HCT116 (cell line): ENCODE results near the gene CAGE1. TPM values are rescaled to one million over a fixed set of nuclear protein-coding genes. Genes with fewer than 3 reads are reported as not detected.

Experiments
- ATAC-seq: fragments of 200-7000 bp; cut with Tn5 transposase; 2 replicates; pipeline ENCODE4 v1.9.1; 2020; ENCODE audit warnings: mild to moderate bottlenecking, moderate library complexity
- Bru-seq: library from RNA; stranded (reverse); fragments of 400-500 nt; gene quantifications from one replicate; lab custom pipeline; 2021; lab: Mats Ljungman, UMichigan
- BruChase-seq, 2 experiments: library from RNA; stranded (reverse); fragments of 400-500 nt; gene quantifications; one replicate each; lab custom pipeline; 2021; lab: Mats Ljungman, UMichigan
- BruUV-seq: library from RNA; stranded (reverse); fragments of 400-500 nt; replicated peaks from 2 replicates; lab custom pipeline; 2021; lab: Mats Ljungman, UMichigan
- CTCF ChIA-PET: fragments of 300-600 bp; sonication (Branson Sonifier 250); formaldehyde crosslinking; loops from one replicate; lab custom pipeline; 2021; ENCODE audit warnings: antibody characterized with exemption; lab: Charles Lee
- POLR2A ChIA-PET: fragments of 300-600, 350-600 bp; sonication (Branson Sonifier 250); formaldehyde crosslinking; loops from one replicate; lab custom pipeline; 2021; ENCODE audit warnings: antibody characterized with exemption; lab: Charles Lee
- RAD21 ChIA-PET, 2 experiments: fragments of 300-600 bp; sonication (Branson Sonifier 250); formaldehyde crosslinking; loops; one replicate each; lab custom pipeline; 2023; ENCODE audit warnings: low total read pairs in 2 of 2; ENCODE audit not compliant: uncharacterized antibody in 2 of 2, unreplicated experiment in 2 of 2, low non-redundant PET in 1 of 2; lab: Charles Lee
- DNase-seq: peaks from one replicate; pipeline ENCODE4 v3.0.0-alpha.2; 2010; ENCODE audit warnings: low read depth, low spot score
- H2AFZ ChIP-seq: fragments of 200-600 bp; shearing (Covaris generic), sonication (generic); 2 replicates; pipeline ENCODE4 v1.6.1; 2017; ENCODE audit warnings: low read depth, mixed run types, mixed read lengths, antibody characterized with exemption, low read length; ENCODE audit not compliant: poor library complexity, severe bottlenecking
- H3K27ac ChIP-seq: 2 replicates; pipeline ENCODE4 v1.5.1; 2012; ENCODE audit warnings: low read depth, low read length
- H3K27me3 ChIP-seq: fragments of 200-600 bp; sonication (generic); 2 replicates; pipeline ENCODE4 v1.6.1; 2016; ENCODE audit warnings: mixed run types, low read length, mixed read lengths; ENCODE audit not compliant: insufficient read depth
- H3K36me3 ChIP-seq, 2 experiments: fragments of 200-500 bp in 1 of 2; fragments of 200-600 bp in 1 of 2; sonication (Bioruptor generic) in 1 of 2; sonication (generic) in 1 of 2; 2 replicates each; pipeline versions ENCODE4 v1.5.1 to v1.6.1; 2014 to 2016; ENCODE audit warnings: low read length in 2 of 2, inconsistent platforms in 1 of 2, mixed read lengths in 1 of 2, mixed run types in 1 of 2; ENCODE audit not compliant: insufficient read depth in 2 of 2, control insufficient read depth in 1 of 2
- H3K4me1 ChIP-seq, 2 experiments: fragments of 200-600 bp in 1 of 2; sonication (generic) in 1 of 2; 2 replicates each; pipeline versions ENCODE4 v1.5.1 to v1.6.1; 2012 to 2017; ENCODE audit warnings: low read length in 2 of 2, inconsistent platforms in 1 of 2, mild to moderate bottlenecking in 1 of 2, mixed read lengths in 1 of 2, mixed run types in 1 of 2, moderate library complexity in 1 of 2; ENCODE audit not compliant: insufficient read depth in 2 of 2, control insufficient read depth in 1 of 2
- H3K4me2 ChIP-seq: fragments of 200-600 bp; sonication (generic); 2 replicates; pipeline ENCODE4 v1.6.1; 2017; ENCODE audit warnings: mixed run types, low read length, mixed read lengths
- H3K4me3 ChIP-seq, 2 experiments: fragments of 200-600 bp in 1 of 2; sonication (generic) in 1 of 2; replicated peaks in 1 of 2; 2 replicates each; pipeline ENCODE4 v1.5.1; 2011 to 2016; ENCODE audit warnings: low read length in 2 of 2, control low read depth in 1 of 2, low read depth in 1 of 2, mild to moderate bottlenecking in 1 of 2, mixed read lengths in 1 of 2, mixed run types in 1 of 2
- H3K79me2 ChIP-seq: fragments of 200-600 bp; sonication (generic); 2 replicates; pipeline ENCODE4 v1.6.1; 2017; ENCODE audit warnings: mild to moderate bottlenecking, mixed run types, low read length, moderate library complexity, mixed read lengths; ENCODE audit not compliant: insufficient read depth
- H3K9ac ChIP-seq: fragments of 200-600 bp; sonication (generic); 2 replicates; pipeline ENCODE4 v1.6.1; 2016; ENCODE audit warnings: low read length, mixed read lengths
- H3K9me2 ChIP-seq: fragments of 200-600 bp; sonication (generic), shearing (Covaris generic); 2 replicates; pipeline ENCODE4 v1.6.1; 2017; ENCODE audit warnings: mixed run types, mild to moderate bottlenecking, moderate library complexity; ENCODE audit not compliant: insufficient read depth
- H3K9me3 ChIP-seq, 2 experiments: fragments of 200-500 bp in 1 of 2; fragments of 200-600 bp in 1 of 2; sonication (Bioruptor generic) in 1 of 2; sonication (generic) in 1 of 2; 2 replicates each; pipeline ENCODE4 v1.6.1; 2014 to 2017; ENCODE audit warnings: low read length in 2 of 2, mixed read lengths in 2 of 2, inconsistent platforms in 1 of 2, low read depth in 1 of 2, mild to moderate bottlenecking in 1 of 2, mixed run types in 1 of 2, moderate library complexity in 1 of 2; ENCODE audit not compliant: control insufficient read depth in 1 of 2, insufficient read depth in 1 of 2
- H4K20me1 ChIP-seq: fragments of 200-600 bp; sonication (generic), shearing (Covaris generic); 2 replicates; pipeline ENCODE4 v1.6.1; 2017; ENCODE audit warnings: mixed run types, mild to moderate bottlenecking, moderate library complexity; ENCODE audit not compliant: insufficient read depth
- CBX3 ChIP-seq: IDR thresholded peaks from 2 replicates; pipeline ENCODE4 v1.6.1; 2012; ENCODE audit warnings: low read depth
- CEBPB ChIP-seq: IDR thresholded peaks from 2 replicates; pipeline ENCODE4 v1.6.1; 2012; ENCODE audit warnings: low read depth
- CTCF ChIP-seq, 3 experiments: fragments of 200-600 bp in 1 of 3; sonication (generic) in 1 of 3; IDR thresholded peaks in 2 of 3; conservative IDR thresholded peaks in 1 of 3; 2 replicates each; pipeline ENCODE4 v1.5.1; 2012 to 2017; ENCODE audit warnings: low read depth in 2 of 3, low read length in 2 of 3, antibody characterized with exemption in 1 of 3, borderline replicate concordance in 1 of 3, control low read depth in 1 of 3, mild to moderate bottlenecking in 1 of 3, mixed read lengths in 1 of 3, mixed run types in 1 of 3, moderate library complexity in 1 of 3; ENCODE audit not compliant: insufficient read depth in 1 of 3
- ELF1 ChIP-seq: IDR thresholded peaks from 2 replicates; pipeline ENCODE4 v1.6.1; 2012; ENCODE audit warnings: low read depth, borderline replicate concordance
- FOSL1 ChIP-seq: IDR thresholded peaks from 2 replicates; pipeline ENCODE4 v1.6.1; 2012; ENCODE audit warnings: low read depth
- JUND ChIP-seq: IDR thresholded peaks from 2 replicates; pipeline ENCODE4 v1.6.1; 2012
- POLR2A ChIP-seq: IDR thresholded peaks from 2 replicates; pipeline ENCODE4 v1.7.0; 2011; ENCODE audit warnings: borderline replicate concordance; ENCODE audit not compliant: insufficient read depth, insufficient read length; ENCODE audit errors: extremely low read depth
- POLR2AphosphoS5 ChIP-seq: IDR thresholded peaks from 2 replicates; pipeline ENCODE4 v1.6.1; 2011; ENCODE audit warnings: mild to moderate bottlenecking, low read depth, low read length, moderate library complexity
- RAD21 ChIP-seq: IDR thresholded peaks from 2 replicates; pipeline ENCODE4 v1.6.1; 2012; ENCODE audit warnings: low read depth, mild to moderate bottlenecking
- SIN3A ChIP-seq: IDR thresholded peaks from 2 replicates; pipeline ENCODE4 v1.6.1; 2012; ENCODE audit warnings: low read depth
- TCF7L2 ChIP-seq: IDR thresholded peaks from 2 replicates; pipeline ENCODE4 v1.7.0; 2011; ENCODE audit warnings: borderline replicate concordance, inconsistent platforms; ENCODE audit not compliant: insufficient read depth, insufficient read length; ENCODE audit errors: extremely low read depth
- YY1 ChIP-seq: IDR thresholded peaks from 2 replicates; pipeline ENCODE4 v1.6.1; 2011; ENCODE audit warnings: low read length, low read depth, moderate library complexity, mild to moderate bottlenecking; ENCODE audit not compliant: insufficient replicate concordance; ENCODE audit errors: extremely low read depth
- ZFX ChIP-seq: fragments of 450-650 bp; IDR thresholded peaks from 2 replicates; pipeline ENCODE4 v1.6.1; 2017
- ZNF274 ChIP-seq: fragments of 200-500 bp; sonication (Bioruptor generic); IDR thresholded peaks from 2 replicates; pipeline ENCODE4 v1.6.1; 2014; ENCODE audit warnings: mild to moderate bottlenecking, low read depth, low read length, inconsistent platforms
- intact Hi-C: fragments of 100-400 bp; cut with micrococcal nuclease; formaldehyde crosslinking; loops from 2 replicates; pipeline ENCODE4 v1.10.0; 2022
- long read RNA-seq: library from polyadenylated mRNA; unstranded; transcript quantifications from one replicate; pipeline ENCODE4 v2.0.0, GENCODE V29; 2021; ENCODE audit not compliant: unreplicated experiment
- polyA plus RNA-seq: library from polyadenylated mRNA; unstranded; fragments of >200 nt; gene quantifications from 2 replicates; pipeline ENCODE4 v1.2.1, GENCODE V29; 2012; ENCODE audit warnings: missing spikeins
- total RNA-seq: library from RNA; stranded (reverse); gene quantifications from one replicate; pipeline ENCODE4 v1.2.1, GENCODE V29; 2021; ENCODE audit not compliant: unreplicated experiment
- TF ChIP-seq, protein P1 (sequence below): IDR thresholded peaks from 2 replicates; pipeline ENCODE4 v1.6.1; 2012
- TF ChIP-seq, protein P2 (sequence below): IDR thresholded peaks from 2 replicates; pipeline ENCODE4 v1.6.1; 2012

CAGE1 gene
- total RNA-seq (0.20 TPM), Bru-seq, nascent RNA (percentile 30 among the genes with signal in this experiment), BruChase-seq, experiment 1, labeled RNA remaining after a 6-hour chase (percentile 15 among the genes with signal in this experiment), BruChase-seq, experiment 2, labeled RNA remaining after a 2-hour chase (percentile 14 among the genes with signal in this experiment)
- polyA plus RNA-seq: 0.03 TPM in 1 of 2 replicates, not detected in the other
- long read RNA-seq: 0 reads

GRCh38 chr6:7389451-7390225 lies at the start of gene CAGE1, which contains the start of gene RIOK1:
TSS of gene CAGE1 (minus strand) at chr6:7389742. CDS start at chr6:7387173, 2,569 bp downstream.
TSS of gene RIOK1 (plus strand) at chr6:7389808. CDS start at chr6:7390003, 195 bp downstream.
- H3K27me3 ChIP-seq: no peaks in the 10 kb centered on the region

More at GRCh38 chr6:7389451-7390225, at the start of gene CAGE1, which contains the start of gene RIOK1:
- Histone ChIP-seq H3K4me1 (peaks cover 5 to 21% of the 10 kb centered on the region in 2 experiments; a peak in 3 of 4 replicates), H3K27ac (peak within 1 kb of the TSS; percentile 84), H3K4me2 (peak within 1 kb of the TSS; percentile 91), H3K79me2 (peaks cover 49% of the 10 kb centered on the region), H2AFZ (peak within 1 kb of the TSS; percentile 58), H3K4me3 (peak within 1 kb of the TSS; percentile 91 to 96), H3K36me3 (peaks cover 2 to 21% of the 10 kb centered on the region in 2 experiments; a peak in 2 of 4 replicates), H3K9me2 (no peaks in the 10 kb centered on the region), H3K9me3 (no peaks in the 10 kb centered on the region), H4K20me1 (no peaks in the 10 kb centered on the region), H3K9ac (peak within 1 kb of the TSS; percentile 83)
- no peak for TF ChIP-seq JUND
- peak; percentile 70 for TF ChIP-seq ELF1
- no peak for TF ChIP-seq ZNF274
- TF ChIP-seq POLR2A: peak; percentile 93
- peak; percentile 60; the same call in 1 of the 2 replicates for TF ChIP-seq CBX3
- peak; percentile 99 for TF ChIP-seq POLR2AphosphoS5
- no peak for TF ChIP-seq FOSL1
- TF ChIP-seq SIN3A: peak; percentile 92
- TF ChIP-seq, protein P1, sequence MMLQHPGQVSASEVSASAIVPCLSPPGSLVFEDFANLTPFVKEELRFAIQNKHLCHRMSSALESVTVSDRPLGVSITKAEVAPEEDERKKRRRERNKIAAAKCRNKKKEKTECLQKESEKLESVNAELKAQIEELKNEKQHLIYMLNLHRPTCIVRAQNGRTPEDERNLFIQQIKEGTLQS: no peak
- no peak for TF ChIP-seq CEBPB
- TF ChIP-seq CTCF (IDR thresholded peaks at IDR 0.05 in 2 of 3, conservative IDR thresholded peaks at IDR 0.05 in 1 of 3; ENCODE audit: borderline replicate concordance in 1 of 3, insufficient read depth in 1 of 3, low read depth in 2 of 3, low read length in 2 of 3): peak in 1 of 3 experiments; percentile 18; a peak in 1 of 6 replicates
- TF ChIP-seq TCF7L2: peak; percentile 21
- peak; percentile 85 for TF ChIP-seq ZFX
- TF ChIP-seq, protein P2, sequence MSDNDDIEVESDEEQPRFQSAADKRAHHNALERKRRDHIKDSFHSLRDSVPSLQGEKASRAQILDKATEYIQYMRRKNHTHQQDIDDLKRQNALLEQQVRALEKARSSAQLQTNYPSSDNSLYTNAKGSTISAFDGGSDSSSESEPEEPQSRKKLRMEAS: peak; percentile 100
- TF ChIP-seq RAD21: peak; percentile 17; the same call in 1 of the 2 replicates
- peak; percentile 77 for TF ChIP-seq YY1
- ChIA-PET CTCF (no interaction called here), RAD21 (interaction anchor here in 1 of 2 experiments (0.6 kb wide), 1 partner anchor 17 kb away, joined by 3 read pairs; no protein-coding TSS in a partner anchor), POLR2A (interaction anchor here (0.5 to 1.3 kb wide), 5 partner anchors 45 to 528 kb away, joined by 3 read pairs; partner anchors contain the start of gene SNRNP48)
- peak; percentile 96 for ATAC-seq
- TSS peak; percentile 55 for BruUV-seq
- intact Hi-C loops: loop anchor here (1.0 to 5.0 kb wide), 2 partner anchors 77 to 712 kb away; no protein-coding TSS in a partner anchor
- DNase-seq: peak; percentile 91
